Ishikawa (cell line): ENCODE data around the gene CDC42BPG.

ENCODE experiments used
- CEBPB ChIP-seq: IDR thresholded peaks from 2 replicates; pipeline ENCODE4 v1.6.1; 2012
- CREB1 ChIP-seq: IDR thresholded peaks from 2 replicates; pipeline ENCODE4 v1.6.1; 2012; ENCODE audit warnings: low read depth
- EGR1 ChIP-seq: IDR thresholded peaks from 2 replicates; pipeline ENCODE4 v1.6.1; 2012
- EP300 ChIP-seq: IDR thresholded peaks from 2 replicates; pipeline ENCODE4 v1.6.1; 2012; ENCODE audit warnings: borderline replicate concordance
- FOXM1 ChIP-seq: IDR thresholded peaks from 2 replicates; pipeline ENCODE4 v1.6.1; 2012; ENCODE audit warnings: low read depth, borderline replicate concordance
- MAX ChIP-seq: IDR thresholded peaks from 2 replicates; pipeline ENCODE4 v1.6.1; 2012
- NFIC ChIP-seq: IDR thresholded peaks from 2 replicates; pipeline ENCODE4 v1.6.1; 2012
- RAD21 ChIP-seq: IDR thresholded peaks from 2 replicates; pipeline ENCODE4 v1.6.1; 2012; ENCODE audit warnings: low read depth
- REST ChIP-seq: IDR thresholded peaks from 2 replicates; pipeline ENCODE4 v1.6.1; 2012; ENCODE audit warnings: low read depth, mild to moderate bottlenecking
- TAF1 ChIP-seq: IDR thresholded peaks from 2 replicates; pipeline ENCODE4 v1.6.1; 2012; ENCODE audit warnings: low read depth, mild to moderate bottlenecking
- TCF12 ChIP-seq: IDR thresholded peaks from 2 replicates; pipeline ENCODE4 v1.6.1; 2012; ENCODE audit warnings: low read depth
- TEAD4 ChIP-seq: IDR thresholded peaks from 2 replicates; pipeline ENCODE4 v1.6.1; 2012
- USF1 ChIP-seq: IDR thresholded peaks from 2 replicates; pipeline ENCODE4 v1.6.1; 2012
- YY1 ChIP-seq: IDR thresholded peaks from 2 replicates; pipeline ENCODE4 v1.6.1; 2012; ENCODE audit warnings: low read depth
- ZBTB7A ChIP-seq: IDR thresholded peaks from 2 replicates; pipeline ENCODE4 v1.6.1; 2012; ENCODE audit warnings: low read depth

CDC42BPG gene

GRCh38 chr11:64776875-64777274, 67.6 kb downstream of the CDC42BPG start:
- TF ChIP-seq TCF12 (no peak), FOXM1 (no peak), USF1 (no peak), CEBPB (no peak), REST (no peak), TAF1 (no peak)

- no peak for TF ChIP-seq TEAD4
- no peak for TF ChIP-seq TAF1
- no peak for TF ChIP-seq NFIC
- TF ChIP-seq CEBPB: no peak
- TF ChIP-seq ZBTB7A: no peak
- no peak for TF ChIP-seq YY1
- no peak for TF ChIP-seq USF1
- TF ChIP-seq CREB1: no peak
- no peak for TF ChIP-seq RAD21
- no peak for TF ChIP-seq TCF12
- TF ChIP-seq FOXM1: no peak
- no peak for TF ChIP-seq EP300
- TF ChIP-seq MAX: no peak
- no peak for TF ChIP-seq EGR1
- TF ChIP-seq REST: no peak
Measured at GRCh38 chr11:64776425-64776824, 68.0 kb downstream of the CDC42BPG start.

GRCh38 chr11:64774144-64774543, 70.3 kb downstream of the CDC42BPG start:
- TF ChIP-seq EGR1 (no peak), NFIC (no peak), MAX (no peak), TCF12 (no peak), FOXM1 (no peak), TEAD4 (no peak), EP300 (no peak), RAD21 (no peak), ZBTB7A (no peak), CEBPB (no peak), TAF1 (no peak), REST (no peak), YY1 (no peak), CREB1 (no peak), USF1 (no peak)
